Measurements from ENCODE around the gene UNC5B.

DNA sequence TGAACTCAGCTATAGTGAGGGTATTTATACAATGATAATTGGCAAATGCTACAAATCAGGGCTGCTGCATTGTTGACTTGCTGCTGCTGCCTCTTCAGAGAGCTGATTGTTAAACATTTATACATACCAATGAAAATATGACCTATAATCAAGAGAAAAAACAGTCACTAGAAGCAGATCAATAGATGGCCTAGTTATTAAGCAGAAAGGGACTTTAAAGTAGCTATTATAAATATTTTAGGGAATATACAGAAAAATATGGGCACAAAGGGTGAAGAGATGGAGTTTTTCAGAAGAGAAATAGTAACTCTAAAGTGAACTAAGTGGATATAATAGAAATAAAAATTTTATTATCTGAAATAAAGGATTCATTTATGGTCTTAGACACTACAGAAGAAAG is 14.4 kb upstream of the UNC5B start:
- TF ChIP-seq, protein P1, sequence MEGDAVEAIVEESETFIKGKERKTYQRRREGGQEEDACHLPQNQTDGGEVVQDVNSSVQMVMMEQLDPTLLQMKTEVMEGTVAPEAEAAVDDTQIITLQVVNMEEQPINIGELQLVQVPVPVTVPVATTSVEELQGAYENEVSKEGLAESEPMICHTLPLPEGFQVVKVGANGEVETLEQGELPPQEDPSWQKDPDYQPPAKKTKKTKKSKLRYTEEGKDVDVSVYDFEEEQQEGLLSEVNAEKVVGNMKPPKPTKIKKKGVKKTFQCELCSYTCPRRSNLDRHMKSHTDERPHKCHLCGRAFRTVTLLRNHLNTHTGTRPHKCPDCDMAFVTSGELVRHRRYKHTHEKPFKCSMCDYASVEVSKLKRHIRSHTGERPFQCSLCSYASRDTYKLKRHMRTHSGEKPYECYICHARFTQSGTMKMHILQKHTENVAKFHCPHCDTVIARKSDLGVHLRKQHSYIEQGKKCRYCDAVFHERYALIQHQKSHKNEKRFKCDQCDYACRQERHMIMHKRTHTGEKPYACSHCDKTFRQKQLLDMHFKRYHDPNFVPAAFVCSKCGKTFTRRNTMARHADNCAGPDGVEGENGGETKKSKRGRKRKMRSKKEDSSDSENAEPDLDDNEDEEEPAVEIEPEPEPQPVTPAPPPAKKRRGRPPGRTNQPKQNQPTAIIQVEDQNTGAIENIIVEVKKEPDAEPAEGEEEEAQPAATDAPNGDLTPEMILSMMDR (IDR thresholded peaks at IDR 0.05), result no peak
- TF ChIP-seq POLR2A (IDR thresholded peaks at IDR 0.05), result no peak
